ENCODE results near the gene RRP7A.

- TF ChIP-seq CTCF (IDR thresholded peaks at IDR 0.05; ENCODE audit: extremely low read depth in 1 of 2, insufficient read depth in 1 of 2, low read depth in 1 of 2, low read length in 2 of 2) (no peak), EZH2 (IDR thresholded peaks at IDR 0.05; ENCODE audit: borderline replicate concordance, low read depth, low read length, severe bottlenecking) (no peak), POLR2A (IDR thresholded peaks at IDR 0.05; ENCODE audit: low read depth, low read length) (no peak), POLR2AphosphoS5 (IDR thresholded peaks at IDR 0.05; ENCODE audit: insufficient read depth, low read depth, low read length) (no peak), GATA2 (IDR thresholded peaks at IDR 0.05; ENCODE audit: insufficient read depth, insufficient read length, low read depth, low read length) (no peak), MYC (IDR thresholded peaks at IDR 0.05; ENCODE audit: low read depth, low read length) (no peak)
These were observed 1.6 kb upstream of the RRP7A start for GRCh38 chr22:42521228-42521546.
